GM12892 (cell line): ENCODE data around the gene FOXS1.

Experiments
- POLR2A ChIP-seq: IDR thresholded peaks from 2 replicates; pipeline ENCODE4 v1.6.1; 2011; ENCODE audit warnings: low read depth, low read length, control low read depth
- TAF1 ChIP-seq: IDR thresholded peaks from 2 replicates; pipeline ENCODE4 v1.6.1; 2011; ENCODE audit warnings: low read depth, mild to moderate bottlenecking, control low read depth, low read length, borderline replicate concordance

GRCh38 chr20:31797364-31797763, 48.0 kb downstream of the FOXS1 start:
- TF ChIP-seq POLR2A (no peak), TAF1 (no peak)
